HCT116 (cell line): ENCODE data around the gene SCN8A. TPM values are rescaled to one million over a fixed set of nuclear protein-coding genes. Genes with fewer than 3 reads are reported as not detected.

Experiments
- ATAC-seq: fragments of 200-7000 bp; cut with Tn5 transposase; 2 replicates; pipeline ENCODE4 v1.9.1; 2020; ENCODE audit warnings: mild to moderate bottlenecking, moderate library complexity
- BruUV-seq: library from RNA; stranded (reverse); fragments of 400-500 nt; replicated peaks from 2 replicates; lab custom pipeline; 2021; lab: Mats Ljungman, UMichigan
- CTCF ChIA-PET: fragments of 300-600 bp; sonication (Branson Sonifier 250); formaldehyde crosslinking; loops from one replicate; lab custom pipeline; 2021; ENCODE audit warnings: antibody characterized with exemption; lab: Charles Lee
- POLR2A ChIA-PET: fragments of 300-600, 350-600 bp; sonication (Branson Sonifier 250); formaldehyde crosslinking; loops from one replicate; lab custom pipeline; 2021; ENCODE audit warnings: antibody characterized with exemption; lab: Charles Lee
- RAD21 ChIA-PET, 2 experiments: fragments of 300-600 bp; sonication (Branson Sonifier 250); formaldehyde crosslinking; loops; one replicate each; lab custom pipeline; 2023; ENCODE audit warnings: low total read pairs in 2 of 2; ENCODE audit not compliant: uncharacterized antibody in 2 of 2, unreplicated experiment in 2 of 2, low non-redundant PET in 1 of 2; lab: Charles Lee
- DNase-seq: peaks from one replicate; pipeline ENCODE4 v3.0.0-alpha.2; 2010; ENCODE audit warnings: low read depth, low spot score
- H2AFZ ChIP-seq: fragments of 200-600 bp; shearing (Covaris generic), sonication (generic); 2 replicates; pipeline ENCODE4 v1.6.1; 2017; ENCODE audit warnings: low read depth, mixed run types, mixed read lengths, antibody characterized with exemption, low read length; ENCODE audit not compliant: poor library complexity, severe bottlenecking
- H3K27ac ChIP-seq: 2 replicates; pipeline ENCODE4 v1.5.1; 2012; ENCODE audit warnings: low read depth, low read length
- H3K27me3 ChIP-seq: fragments of 200-600 bp; sonication (generic); 2 replicates; pipeline ENCODE4 v1.6.1; 2016; ENCODE audit warnings: mixed run types, low read length, mixed read lengths; ENCODE audit not compliant: insufficient read depth
- H3K36me3 ChIP-seq, 2 experiments: fragments of 200-500 bp in 1 of 2; fragments of 200-600 bp in 1 of 2; sonication (Bioruptor generic) in 1 of 2; sonication (generic) in 1 of 2; 2 replicates each; pipeline versions ENCODE4 v1.5.1 to v1.6.1; 2014 to 2016; ENCODE audit warnings: low read length in 2 of 2, inconsistent platforms in 1 of 2, mixed read lengths in 1 of 2, mixed run types in 1 of 2; ENCODE audit not compliant: insufficient read depth in 2 of 2, control insufficient read depth in 1 of 2
- H3K4me1 ChIP-seq, 2 experiments: fragments of 200-600 bp in 1 of 2; sonication (generic) in 1 of 2; 2 replicates each; pipeline versions ENCODE4 v1.5.1 to v1.6.1; 2012 to 2017; ENCODE audit warnings: low read length in 2 of 2, inconsistent platforms in 1 of 2, mild to moderate bottlenecking in 1 of 2, mixed read lengths in 1 of 2, mixed run types in 1 of 2, moderate library complexity in 1 of 2; ENCODE audit not compliant: insufficient read depth in 2 of 2, control insufficient read depth in 1 of 2
- H3K4me2 ChIP-seq: fragments of 200-600 bp; sonication (generic); 2 replicates; pipeline ENCODE4 v1.6.1; 2017; ENCODE audit warnings: mixed run types, low read length, mixed read lengths
- H3K4me3 ChIP-seq, 2 experiments: fragments of 200-600 bp in 1 of 2; sonication (generic) in 1 of 2; replicated peaks in 1 of 2; 2 replicates each; pipeline ENCODE4 v1.5.1; 2011 to 2016; ENCODE audit warnings: low read length in 2 of 2, control low read depth in 1 of 2, low read depth in 1 of 2, mild to moderate bottlenecking in 1 of 2, mixed read lengths in 1 of 2, mixed run types in 1 of 2
- H3K79me2 ChIP-seq: fragments of 200-600 bp; sonication (generic); 2 replicates; pipeline ENCODE4 v1.6.1; 2017; ENCODE audit warnings: mild to moderate bottlenecking, mixed run types, low read length, moderate library complexity, mixed read lengths; ENCODE audit not compliant: insufficient read depth
- H3K9ac ChIP-seq: fragments of 200-600 bp; sonication (generic); 2 replicates; pipeline ENCODE4 v1.6.1; 2016; ENCODE audit warnings: low read length, mixed read lengths
- H3K9me2 ChIP-seq: fragments of 200-600 bp; sonication (generic), shearing (Covaris generic); 2 replicates; pipeline ENCODE4 v1.6.1; 2017; ENCODE audit warnings: mixed run types, mild to moderate bottlenecking, moderate library complexity; ENCODE audit not compliant: insufficient read depth
- H3K9me3 ChIP-seq, 2 experiments: fragments of 200-500 bp in 1 of 2; fragments of 200-600 bp in 1 of 2; sonication (Bioruptor generic) in 1 of 2; sonication (generic) in 1 of 2; 2 replicates each; pipeline ENCODE4 v1.6.1; 2014 to 2017; ENCODE audit warnings: low read length in 2 of 2, mixed read lengths in 2 of 2, inconsistent platforms in 1 of 2, low read depth in 1 of 2, mild to moderate bottlenecking in 1 of 2, mixed run types in 1 of 2, moderate library complexity in 1 of 2; ENCODE audit not compliant: control insufficient read depth in 1 of 2, insufficient read depth in 1 of 2
- H4K20me1 ChIP-seq: fragments of 200-600 bp; sonication (generic), shearing (Covaris generic); 2 replicates; pipeline ENCODE4 v1.6.1; 2017; ENCODE audit warnings: mixed run types, mild to moderate bottlenecking, moderate library complexity; ENCODE audit not compliant: insufficient read depth
- CBX3 ChIP-seq: IDR thresholded peaks from 2 replicates; pipeline ENCODE4 v1.6.1; 2012; ENCODE audit warnings: low read depth
- ELF1 ChIP-seq: IDR thresholded peaks from 2 replicates; pipeline ENCODE4 v1.6.1; 2012; ENCODE audit warnings: low read depth, borderline replicate concordance
- EZH2 ChIP-seq: fragments of 200-600 bp; sonication (generic); IDR thresholded peaks from 2 replicates; pipeline ENCODE4 v1.6.1; 2017; ENCODE audit warnings: antibody characterized with exemption, mixed run types
- FOSL1 ChIP-seq: IDR thresholded peaks from 2 replicates; pipeline ENCODE4 v1.6.1; 2012; ENCODE audit warnings: low read depth
- JUND ChIP-seq: IDR thresholded peaks from 2 replicates; pipeline ENCODE4 v1.6.1; 2012
- POLR2A ChIP-seq: IDR thresholded peaks from 2 replicates; pipeline ENCODE4 v1.7.0; 2011; ENCODE audit warnings: borderline replicate concordance; ENCODE audit not compliant: insufficient read depth, insufficient read length; ENCODE audit errors: extremely low read depth
- POLR2AphosphoS5 ChIP-seq: IDR thresholded peaks from 2 replicates; pipeline ENCODE4 v1.6.1; 2011; ENCODE audit warnings: mild to moderate bottlenecking, low read depth, low read length, moderate library complexity
- SIN3A ChIP-seq: IDR thresholded peaks from 2 replicates; pipeline ENCODE4 v1.6.1; 2012; ENCODE audit warnings: low read depth
- SRF ChIP-seq: IDR thresholded peaks from 2 replicates; pipeline ENCODE4 v1.6.1; 2012; ENCODE audit warnings: low read depth
- TCF7L2 ChIP-seq: IDR thresholded peaks from 2 replicates; pipeline ENCODE4 v1.7.0; 2011; ENCODE audit warnings: borderline replicate concordance, inconsistent platforms; ENCODE audit not compliant: insufficient read depth, insufficient read length; ENCODE audit errors: extremely low read depth
- YY1 ChIP-seq: IDR thresholded peaks from 2 replicates; pipeline ENCODE4 v1.6.1; 2011; ENCODE audit warnings: low read length, low read depth, moderate library complexity, mild to moderate bottlenecking; ENCODE audit not compliant: insufficient replicate concordance; ENCODE audit errors: extremely low read depth
- ZFX ChIP-seq: fragments of 450-650 bp; IDR thresholded peaks from 2 replicates; pipeline ENCODE4 v1.6.1; 2017
- ZNF274 ChIP-seq: fragments of 200-500 bp; sonication (Bioruptor generic); IDR thresholded peaks from 2 replicates; pipeline ENCODE4 v1.6.1; 2014; ENCODE audit warnings: mild to moderate bottlenecking, low read depth, low read length, inconsistent platforms
- intact Hi-C: fragments of 100-400 bp; cut with micrococcal nuclease; formaldehyde crosslinking; loops from 2 replicates; pipeline ENCODE4 v1.10.0; 2022
- total RNA-seq: library from RNA; stranded (reverse); gene quantifications from one replicate; pipeline ENCODE4 v1.2.1, GENCODE V29; 2021; ENCODE audit not compliant: unreplicated experiment
- TF ChIP-seq, protein P1 (sequence below): IDR thresholded peaks from 2 replicates; pipeline ENCODE4 v1.6.1; 2012; ENCODE audit warnings: low read depth
- TF ChIP-seq, protein P2 (sequence below): IDR thresholded peaks from 2 replicates; pipeline ENCODE4 v1.6.1; 2012
- TF ChIP-seq, protein P3 (sequence below): IDR thresholded peaks from 2 replicates; pipeline ENCODE4 v1.6.1; 2012

SCN8A gene
- total RNA-seq, 1 experiment from 2014 or later = 7.1 TPM

DNA sequence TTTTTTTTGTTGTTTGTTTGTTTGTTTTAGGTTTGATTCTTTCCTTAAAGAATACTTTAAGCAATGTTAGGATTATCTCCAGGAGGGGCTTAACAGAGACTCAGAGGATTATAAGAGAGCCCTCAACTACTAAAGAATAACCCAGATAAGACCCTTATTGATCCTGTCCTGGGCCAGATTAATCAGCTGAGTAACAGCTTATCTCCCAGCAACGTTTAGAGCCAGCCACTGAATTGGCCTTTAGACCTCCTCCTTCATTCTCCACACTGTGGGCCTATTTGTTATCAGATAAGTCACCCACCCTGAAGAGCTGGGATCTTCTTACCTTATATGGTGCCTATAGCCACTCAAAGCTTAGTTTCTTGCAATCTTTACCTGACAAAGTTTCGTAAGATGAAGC is 186.4 kb downstream of the SCN8A start:
- Histone ChIP-seq H3K9ac (no peak overlapping the region), H3K36me3 (no peaks in the 10 kb centered on the region), H3K9me3 (no peaks in the 10 kb centered on the region), H3K4me3 (no peak overlapping the region), H3K9me2 (no peaks in the 10 kb centered on the region), H3K27ac (no peak overlapping the region), H4K20me1 (no peaks in the 10 kb centered on the region), H3K4me2 (no peak overlapping the region), H3K4me1 (peaks cover 2 to 8% of the 10 kb centered on the region in 2 experiments; a peak in 2 of 4 replicates), H3K27me3 (no peaks in the 10 kb centered on the region), H3K79me2 (no peaks in the 10 kb centered on the region), H2AFZ (no peak overlapping the region)
- intact Hi-C loops = no loop called here
- ChIA-PET POLR2A (no interaction called here), RAD21 (no interaction called here), CTCF (no interaction called here)
- no TSS peak for BruUV-seq
- TF ChIP-seq, protein P1, sequence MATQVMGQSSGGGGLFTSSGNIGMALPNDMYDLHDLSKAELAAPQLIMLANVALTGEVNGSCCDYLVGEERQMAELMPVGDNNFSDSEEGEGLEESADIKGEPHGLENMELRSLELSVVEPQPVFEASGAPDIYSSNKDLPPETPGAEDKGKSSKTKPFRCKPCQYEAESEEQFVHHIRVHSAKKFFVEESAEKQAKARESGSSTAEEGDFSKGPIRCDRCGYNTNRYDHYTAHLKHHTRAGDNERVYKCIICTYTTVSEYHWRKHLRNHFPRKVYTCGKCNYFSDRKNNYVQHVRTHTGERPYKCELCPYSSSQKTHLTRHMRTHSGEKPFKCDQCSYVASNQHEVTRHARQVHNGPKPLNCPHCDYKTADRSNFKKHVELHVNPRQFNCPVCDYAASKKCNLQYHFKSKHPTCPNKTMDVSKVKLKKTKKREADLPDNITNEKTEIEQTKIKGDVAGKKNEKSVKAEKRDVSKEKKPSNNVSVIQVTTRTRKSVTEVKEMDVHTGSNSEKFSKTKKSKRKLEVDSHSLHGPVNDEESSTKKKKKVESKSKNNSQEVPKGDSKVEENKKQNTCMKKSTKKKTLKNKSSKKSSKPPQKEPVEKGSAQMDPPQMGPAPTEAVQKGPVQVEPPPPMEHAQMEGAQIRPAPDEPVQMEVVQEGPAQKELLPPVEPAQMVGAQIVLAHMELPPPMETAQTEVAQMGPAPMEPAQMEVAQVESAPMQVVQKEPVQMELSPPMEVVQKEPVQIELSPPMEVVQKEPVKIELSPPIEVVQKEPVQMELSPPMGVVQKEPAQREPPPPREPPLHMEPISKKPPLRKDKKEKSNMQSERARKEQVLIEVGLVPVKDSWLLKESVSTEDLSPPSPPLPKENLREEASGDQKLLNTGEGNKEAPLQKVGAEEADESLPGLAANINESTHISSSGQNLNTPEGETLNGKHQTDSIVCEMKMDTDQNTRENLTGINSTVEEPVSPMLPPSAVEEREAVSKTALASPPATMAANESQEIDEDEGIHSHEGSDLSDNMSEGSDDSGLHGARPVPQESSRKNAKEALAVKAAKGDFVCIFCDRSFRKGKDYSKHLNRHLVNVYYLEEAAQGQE = no peak
- TF ChIP-seq SIN3A (no peak), ZNF274 (no peak), FOSL1 (no peak), TCF7L2 (no peak), CBX3 (no peak)
- TF ChIP-seq, protein P2, sequence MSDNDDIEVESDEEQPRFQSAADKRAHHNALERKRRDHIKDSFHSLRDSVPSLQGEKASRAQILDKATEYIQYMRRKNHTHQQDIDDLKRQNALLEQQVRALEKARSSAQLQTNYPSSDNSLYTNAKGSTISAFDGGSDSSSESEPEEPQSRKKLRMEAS = no peak
- no peak for ATAC-seq
- DNase-seq = no peak

DNA sequence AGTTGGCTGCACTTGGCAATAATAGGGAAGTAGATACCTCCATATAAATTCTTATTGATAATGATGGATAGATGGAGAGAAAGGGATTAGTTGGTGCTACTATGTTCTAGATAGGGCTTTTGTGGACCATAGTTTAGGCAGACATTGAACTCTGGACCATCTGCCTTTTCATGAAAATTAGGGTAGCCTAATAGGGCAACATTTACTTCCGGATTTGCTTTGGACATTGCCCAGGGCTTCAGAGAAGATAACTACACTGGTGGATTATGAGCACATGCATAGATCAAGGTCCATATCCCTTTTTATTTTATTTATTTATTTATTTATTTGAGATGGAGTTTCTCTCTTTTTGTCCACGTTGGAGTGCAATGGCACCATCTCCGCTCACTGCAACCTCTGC is 186.9 kb downstream of the SCN8A start:
- Histone ChIP-seq H3K4me2 (no peak overlapping the region), H3K4me1 (peaks cover 2 to 8% of the 10 kb centered on the region in 2 experiments; a peak in 2 of 4 replicates), H3K36me3 (no peaks in the 10 kb centered on the region)
- POLR2A ChIA-PET = no interaction called here
- no TSS peak for BruUV-seq
- TF ChIP-seq, protein P3, sequence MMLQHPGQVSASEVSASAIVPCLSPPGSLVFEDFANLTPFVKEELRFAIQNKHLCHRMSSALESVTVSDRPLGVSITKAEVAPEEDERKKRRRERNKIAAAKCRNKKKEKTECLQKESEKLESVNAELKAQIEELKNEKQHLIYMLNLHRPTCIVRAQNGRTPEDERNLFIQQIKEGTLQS = no peak
- TF ChIP-seq TCF7L2 (no peak), CBX3 (no peak), ZNF274 (no peak), EZH2 (no peak), POLR2A (no peak), JUND (no peak), ELF1 (no peak), ZFX (no peak), POLR2AphosphoS5 (no peak), SIN3A (no peak), SRF (no peak), YY1 (no peak), FOSL1 (no peak)
- TF ChIP-seq, protein P2 = no peak
- TF ChIP-seq, all 23 proteins: peak for 0
- DNase-seq (no peak), ATAC-seq (no peak)
- CTCF ChIA-PET = no interaction called here
- Histone ChIP-seq H3K9me2 (no peaks in the 10 kb centered on the region), H4K20me1 (no peaks in the 10 kb centered on the region), H3K79me2 (no peaks in the 10 kb centered on the region), H3K9ac (no peak overlapping the region), H3K27ac (no peak overlapping the region), H3K4me3 (no peak overlapping the region), H3K9me3 (no peaks in the 10 kb centered on the region), H3K27me3 (no peaks in the 10 kb centered on the region), H2AFZ (no peak overlapping the region)
- intact Hi-C loops = no loop called here
- RAD21 ChIA-PET = no interaction called here
